PC-9 (cell line): ENCODE measurements around the gene COL23A1.

Experiments used
- CTCF ChIP-seq: fragments of 200-600 bp; sonication (generic); conservative IDR thresholded peaks from 2 replicates; pipeline ENCODE4 v1.6.1; 2017; ENCODE audit warnings: mixed run types, antibody characterized with exemption, mild to moderate bottlenecking, moderate library complexity
- EZH2 ChIP-seq: fragments of 200-600 bp; sonication (generic); IDR thresholded peaks from 2 replicates; pipeline ENCODE4 v1.8.0; 2017; ENCODE audit warnings: antibody characterized with exemption, low read depth

GRCh38 chr5:178373711-178374110, 216.5 kb downstream of the COL23A1 start:
- TF ChIP-seq CTCF (no peak), EZH2 (no peak)
